Thoracic aorta (tissue), 2 donors: Measurements from ENCODE around the gene MGAT5B. TPM values are rescaled to one million over a fixed set of nuclear protein-coding genes. Genes with fewer than 3 reads are reported as not detected.
"Not testable (repeated sequence)": the region's sequence is repeated elsewhere in the genome, so short reads cannot be mapped to it uniquely, and the experiment has no call there.

Experiments
- ATAC-seq: fragments of 150-250 bp; one replicate; pipeline ENCODE4 v1.8.0; 2017; ENCODE audit warnings: low read depth; ENCODE audit not compliant: insufficient number of reproducible peaks, low FRiP score
- DNase-seq: peaks from one replicate; pipeline ENCODE4 v3.0.0-alpha.2; 2020; ENCODE audit warnings: low spot score
- H3K27ac ChIP-seq, 2 donors: fragments of 200-600 bp; sonication (generic); 1 replicate in 1 of 2; 2 replicates in 1 of 2; pipeline ENCODE4 v1.5.1; 2016; ENCODE audit warnings: mild to moderate bottlenecking in 2 of 2, moderate library complexity in 2 of 2
- H3K27me3 ChIP-seq: fragments of 200-600 bp; sonication (generic); replicated peaks from 2 replicates; pipeline ENCODE4 v1.6.0; 2016; ENCODE audit warnings: mild to moderate bottlenecking; ENCODE audit not compliant: insufficient read depth
- H3K36me3 ChIP-seq: fragments of 200-600 bp; sonication (generic); one replicate; pipeline ENCODE4 v1.5.1; 2016
- H3K4me1 ChIP-seq, 2 donors: fragments of 200-600 bp; sonication (generic); 1 replicate in 1 of 2; 2 replicates in 1 of 2; pipeline versions ENCODE4 v1.5.1 to v1.6.0; 2016; ENCODE audit warnings: low read depth in 2 of 2, mild to moderate bottlenecking in 1 of 2; ENCODE audit not compliant: control insufficient read depth in 1 of 2
- H3K4me3 ChIP-seq: fragments of 200-600 bp; sonication (generic); 2 replicates; pipeline ENCODE4 v1.5.1; 2016; ENCODE audit warnings: mild to moderate bottlenecking
- H3K9me3 ChIP-seq: fragments of 200-600 bp; sonication (generic); 2 replicates; pipeline ENCODE4 v1.5.1; 2016
- total RNA-seq, 2 donors: library from RNA; depleted of rRNA; stranded (reverse); fragments of >200 nt; gene quantifications; one replicate each; pipeline versions ENCODE4 v1.1.0 to v1.2.3, GENCODE V29; 2016
- TF ChIP-seq, protein P1 (sequence below): fragments of 200-600 bp; sonication (generic); IDR thresholded peaks from one replicate; pipeline ENCODE4 v1.5.1; 2019; ENCODE audit warnings: antibody characterized with exemption

MGAT5B gene
- total RNA-seq, 2 donors from 2014 or later, result 0.14 TPM; not detected in 1

- Histone ChIP-seq H3K27me3 (no peaks in the 10 kb centered on the region), H3K4me1 (no peaks in the 10 kb centered on the region), H3K27ac (no peak overlapping the region), H3K36me3 (no peaks in the 10 kb centered on the region), H3K4me3 (no peak overlapping the region), H3K9me3 (no peaks in the 10 kb centered on the region)
- TF ChIP-seq, protein P1, sequence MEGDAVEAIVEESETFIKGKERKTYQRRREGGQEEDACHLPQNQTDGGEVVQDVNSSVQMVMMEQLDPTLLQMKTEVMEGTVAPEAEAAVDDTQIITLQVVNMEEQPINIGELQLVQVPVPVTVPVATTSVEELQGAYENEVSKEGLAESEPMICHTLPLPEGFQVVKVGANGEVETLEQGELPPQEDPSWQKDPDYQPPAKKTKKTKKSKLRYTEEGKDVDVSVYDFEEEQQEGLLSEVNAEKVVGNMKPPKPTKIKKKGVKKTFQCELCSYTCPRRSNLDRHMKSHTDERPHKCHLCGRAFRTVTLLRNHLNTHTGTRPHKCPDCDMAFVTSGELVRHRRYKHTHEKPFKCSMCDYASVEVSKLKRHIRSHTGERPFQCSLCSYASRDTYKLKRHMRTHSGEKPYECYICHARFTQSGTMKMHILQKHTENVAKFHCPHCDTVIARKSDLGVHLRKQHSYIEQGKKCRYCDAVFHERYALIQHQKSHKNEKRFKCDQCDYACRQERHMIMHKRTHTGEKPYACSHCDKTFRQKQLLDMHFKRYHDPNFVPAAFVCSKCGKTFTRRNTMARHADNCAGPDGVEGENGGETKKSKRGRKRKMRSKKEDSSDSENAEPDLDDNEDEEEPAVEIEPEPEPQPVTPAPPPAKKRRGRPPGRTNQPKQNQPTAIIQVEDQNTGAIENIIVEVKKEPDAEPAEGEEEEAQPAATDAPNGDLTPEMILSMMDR, result no peak
- DNase-seq (no peak), ATAC-seq (no peak)
Measured at GRCh38 chr17:76848670-76849069, 19.5 kb upstream of the MGAT5B start.

- not testable (repeated sequence) for H3K27me3 ChIP-seq, H3K4me1 ChIP-seq, DNase-seq, H3K4me3 ChIP-seq, ATAC-seq, H3K36me3 ChIP-seq, H3K27ac ChIP-seq, H3K9me3 ChIP-seq
Measured at GRCh38 chr17:76849160-76849559, 19.0 kb upstream of the MGAT5B start.

GRCh38 chr17:76852843-76853242, 15.4 kb upstream of the MGAT5B start:
- Histone ChIP-seq H3K27ac (no peak overlapping the region), H3K27me3 (no peaks in the 10 kb centered on the region), H3K9me3 (no peaks in the 10 kb centered on the region), H3K36me3 (no peaks in the 10 kb centered on the region), H3K4me3 (no peak overlapping the region), H3K4me1 (no peaks in the 10 kb centered on the region)
- TF ChIP-seq, protein P1, result no peak
- no peak for ATAC-seq
- DNase-seq, result no peak

- H3K9me3 ChIP-seq, result no peaks in the 10 kb centered on the region
- no peak overlapping the region for H3K27ac ChIP-seq
- H3K36me3 ChIP-seq, result no peaks in the 10 kb centered on the region
- no peak for ATAC-seq
- H3K4me3 ChIP-seq, result no peak overlapping the region
- TF ChIP-seq, protein P1, result no peak
- no peak for DNase-seq
- H3K27me3 ChIP-seq, result no peaks in the 10 kb centered on the region
- no peaks in the 10 kb centered on the region for H3K4me1 ChIP-seq
Measured at GRCh38 chr17:76855105-76855504, 13.1 kb upstream of the MGAT5B start.

DNA sequence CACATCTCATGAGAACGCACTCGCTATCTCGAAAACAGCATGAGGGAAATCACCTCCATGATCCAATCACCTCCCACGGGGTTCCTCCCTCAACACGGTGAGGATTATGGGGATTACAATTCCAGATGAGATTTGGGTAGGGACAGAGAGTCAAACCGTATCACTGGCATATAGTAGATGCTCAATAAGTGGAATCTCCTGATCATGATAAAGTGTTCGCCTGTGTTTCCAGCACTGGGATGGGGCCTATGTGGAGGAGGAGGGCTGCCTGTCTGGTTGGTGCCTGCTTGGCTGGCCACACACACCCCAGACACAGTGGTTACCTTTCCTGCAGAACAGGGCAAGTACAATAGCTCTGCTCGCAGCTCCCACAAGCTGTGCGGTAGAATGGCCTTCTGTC, 6.1 kb upstream of the MGAT5B start:
- no peak for ATAC-seq
- DNase-seq, result no peak

GRCh38 chr17:76862494-76862893, 5.7 kb upstream of the MGAT5B start:
- no peak for DNase-seq
- TF ChIP-seq, protein P1, result no peak
- H3K9me3 ChIP-seq, result no peaks in the 10 kb centered on the region
- H3K4me3 ChIP-seq, result no peak overlapping the region
- no peak for ATAC-seq
- H3K4me1 ChIP-seq, result no peaks in the 10 kb centered on the region
- H3K27ac ChIP-seq, result no peak overlapping the region
- H3K27me3 ChIP-seq, result no peaks in the 10 kb centered on the region
- no peaks in the 10 kb centered on the region for H3K36me3 ChIP-seq

More for the DNA sequence above, 6.1 kb upstream of the MGAT5B start:
- H3K27ac ChIP-seq, result no peak overlapping the region
- no peaks in the 10 kb centered on the region for H3K4me1 ChIP-seq
- no peaks in the 10 kb centered on the region for H3K27me3 ChIP-seq
- no peak overlapping the region for H3K4me3 ChIP-seq
- no peaks in the 10 kb centered on the region for H3K9me3 ChIP-seq
- TF ChIP-seq, protein P1, result no peak
- no peaks in the 10 kb centered on the region for H3K36me3 ChIP-seq
